Stimulated activated CD8-positive, alpha-beta memory T cell treated with anti-CD3 and anti-CD28 coated beads, Interleukin-12 subunit alpha, Interleukin-12 subunit beta, amount 100 ng/mL, for 24 hours (primary cell): Measurements from ENCODE around the gene PLXNB3.

Source experiments
- DNase-seq: peaks from one replicate; pipeline ENCODE4 v3.0.0-alpha.2; 2020; ENCODE audit errors: extremely low read depth

The PLXNB3 gene

GRCh38 chrX:153773741-153774575 lies 9.9 kb downstream of the PLXNB3 start:
- DNase-seq = no peak

- no peak for DNase-seq
Measured at GRCh38 chrX:153774576-153775292, 10.7 kb downstream of the PLXNB3 start.

- DNase-seq = no peak
Measured at GRCh38 chrX:153775293-153776119, 11.5 kb downstream of the PLXNB3 start.

GRCh38 chrX:153776120-153776599 lies 12.1 kb downstream of the PLXNB3 start:
- DNase-seq = no peak

GRCh38 chrX:153776611-153777045 lies 12.6 kb downstream of the PLXNB3 start:
- DNase-seq = no peak

GRCh38 chrX:153777261-153778090 lies 13.4 kb downstream of the PLXNB3 start:
- DNase-seq = no peak

GRCh38 chrX:153778181-153778580 lies 14.1 kb downstream of the PLXNB3 start:
- DNase-seq = no peak

GRCh38 chrX:153778684-153779101 lies 14.6 kb downstream of the PLXNB3 start:
- no peak for DNase-seq

- DNase-seq = no peak
Measured at GRCh38 chrX:153779891-153780677, 16.0 kb downstream of the PLXNB3 start.

- DNase-seq = no peak
Measured at GRCh38 chrX:153780678-153781427, 16.8 kb downstream of the PLXNB3 start, which contains the start of gene SRPK3. Gene SRPK3 (plus strand): TSS chrX:153781041. CDS start chrX:153781087, 46 bp downstream.

- DNase-seq = no peak
Measured at GRCh38 chrX:153781428-153782047, 17.5 kb downstream of the PLXNB3 start.

- DNase-seq = no peak
Measured at GRCh38 chrX:153782313-153782712, 18.3 kb downstream of the PLXNB3 start.

- DNase-seq = no peak
Measured at GRCh38 chrX:153782871-153783270, 18.8 kb downstream of the PLXNB3 start.

GRCh38 chrX:153783378-153784013 lies 19.4 kb downstream of the PLXNB3 start:
- DNase-seq = no peak

- no peak for DNase-seq
Measured at GRCh38 chrX:153784325-153784967, 20.4 kb downstream of the PLXNB3 start.

GRCh38 chrX:153786669-153787068 lies 22.6 kb downstream of the PLXNB3 start:
- no peak for DNase-seq

- no peak for DNase-seq
Measured at GRCh38 chrX:153789654-153790053, 25.6 kb downstream of the PLXNB3 start.
